SIG-M5 (cell line): Measurements from ENCODE around the gene HOXD13.
A peak's percentile ranks its signal among the peaks of the same experiment; 100 is the strongest.

ENCODE experiments used
- DNase-seq: peaks from one replicate; lab custom pipeline; 2025; lab: John Stamatoyannopoulos, UW

HOXD13 gene

GRCh38 chr2:176092270-176093144, at the start of gene HOXD13:
Gene HOXD13 (plus strand): TSS chr2:176092721. CDS start chr2:176092891, 170 bp downstream.
- DNase-seq = no peak

- no peak for DNase-seq
Measured at GRCh38 chr2:176056406-176056805, 36.1 kb upstream of the HOXD13 start.

GRCh38 chr2:176063958-176064357, 28.6 kb upstream of the HOXD13 start:
- DNase-seq = no peak

- DNase-seq = no peak
Measured at GRCh38 chr2:176066645-176067588, 25.6 kb upstream of the HOXD13 start.

- no peak for DNase-seq
Measured at GRCh38 chr2:176067589-176068418, 24.7 kb upstream of the HOXD13 start.

- DNase-seq = no peak
Measured at GRCh38 chr2:176068419-176068832, 24.1 kb upstream of the HOXD13 start.

- no peak for DNase-seq
Measured at GRCh38 chr2:176071330-176072291, 20.9 kb upstream of the HOXD13 start.

- no peak for DNase-seq
Measured at GRCh38 chr2:176072292-176072669, 20.2 kb upstream of the HOXD13 start.

GRCh38 chr2:176072951-176073904, 19.3 kb upstream of the HOXD13 start:
- no peak for DNase-seq

GRCh38 chr2:176074919-176075425, 17.5 kb upstream of the HOXD13 start:
- DNase-seq = no peak

GRCh38 chr2:176075481-176075880, 17.0 kb upstream of the HOXD13 start:
- DNase-seq = no peak

- no peak for DNase-seq
Measured at GRCh38 chr2:176076063-176076462, 16.5 kb upstream of the HOXD13 start.

- no peak for DNase-seq
Measured at GRCh38 chr2:176076796-176077195, 15.7 kb upstream of the HOXD13 start.

- DNase-seq = no peak
Measured at GRCh38 chr2:176078541-176079284, 13.8 kb upstream of the HOXD13 start.

GRCh38 chr2:176079285-176079830, 13.2 kb upstream of the HOXD13 start:
- DNase-seq = no peak

GRCh38 chr2:176079831-176080539, 12.5 kb upstream of the HOXD13 start:
- DNase-seq = peak; percentile 39

GRCh38 chr2:176080540-176081375, 11.8 kb upstream of the HOXD13 start:
- no peak for DNase-seq
